ENCODE data around the gene TUFT1.
"Not testable (repeated sequence)": the region's sequence is repeated elsewhere in the genome, so short reads cannot be mapped to it uniquely, and the experiment has no call there.

The TUFT1 gene

DNA sequence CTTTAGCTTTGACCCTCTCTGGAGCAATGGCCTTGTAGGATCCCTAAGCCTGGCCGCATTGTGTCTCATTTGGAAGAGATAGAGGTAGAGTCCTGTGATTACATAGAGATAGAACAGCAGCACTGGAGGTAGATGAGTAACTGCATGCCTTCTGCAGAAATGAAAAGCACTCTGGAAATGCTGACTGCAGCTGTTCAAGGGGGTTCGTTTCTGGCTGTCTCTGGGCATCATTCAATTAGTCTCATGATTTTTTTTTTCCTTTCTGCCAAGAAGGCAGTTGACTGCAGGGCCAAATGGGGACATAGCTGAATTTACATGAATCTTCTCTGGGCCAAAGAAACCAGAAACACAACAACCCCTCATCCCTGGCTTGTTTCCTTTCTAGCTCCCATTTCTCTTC, 43.7 kb downstream of the TUFT1 start:
- DNase-seq, result no peak

DNA sequence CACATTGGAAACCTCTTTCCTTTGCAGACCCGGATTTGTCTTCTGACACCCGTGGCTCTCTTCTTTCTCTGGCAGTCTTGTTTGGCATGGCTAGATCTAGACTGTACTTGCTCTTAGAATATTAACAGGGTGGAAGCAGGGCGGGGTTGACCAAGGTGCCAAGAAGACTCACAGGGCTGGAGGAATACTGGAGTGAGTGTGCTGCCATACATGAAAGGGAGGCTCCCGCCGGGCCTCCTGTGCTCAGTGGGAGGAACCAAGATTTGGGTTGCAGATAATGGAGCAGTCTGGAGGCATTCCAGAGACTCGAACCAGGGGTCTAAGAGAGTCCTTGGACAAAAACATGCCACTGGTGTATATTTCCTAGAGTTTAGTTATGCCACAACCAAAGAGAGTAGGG, 44.2 kb downstream of the TUFT1 start:
- DNase-seq, result no peak

DNA sequence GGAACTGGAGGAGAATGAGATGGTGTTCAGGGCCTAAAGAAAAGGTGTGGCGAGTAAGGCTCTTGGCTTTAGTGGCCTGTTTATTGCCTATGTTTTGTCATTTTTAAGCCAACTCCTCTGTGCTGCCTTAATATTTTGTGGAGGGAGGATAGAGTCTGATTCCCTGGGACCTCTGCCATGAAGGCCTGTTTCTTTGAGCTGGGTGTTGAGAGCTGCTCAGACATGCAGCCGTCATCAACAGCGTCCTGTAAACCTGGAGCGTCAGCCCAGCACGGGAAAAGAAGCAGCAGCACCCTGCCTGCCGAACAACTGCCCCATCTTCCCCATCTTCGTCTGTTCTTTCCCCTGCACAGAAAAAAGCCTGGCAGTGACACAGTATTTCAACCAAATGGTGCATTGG, 44.7 kb downstream of the TUFT1 start:
- DNase-seq, result no peak

DNA sequence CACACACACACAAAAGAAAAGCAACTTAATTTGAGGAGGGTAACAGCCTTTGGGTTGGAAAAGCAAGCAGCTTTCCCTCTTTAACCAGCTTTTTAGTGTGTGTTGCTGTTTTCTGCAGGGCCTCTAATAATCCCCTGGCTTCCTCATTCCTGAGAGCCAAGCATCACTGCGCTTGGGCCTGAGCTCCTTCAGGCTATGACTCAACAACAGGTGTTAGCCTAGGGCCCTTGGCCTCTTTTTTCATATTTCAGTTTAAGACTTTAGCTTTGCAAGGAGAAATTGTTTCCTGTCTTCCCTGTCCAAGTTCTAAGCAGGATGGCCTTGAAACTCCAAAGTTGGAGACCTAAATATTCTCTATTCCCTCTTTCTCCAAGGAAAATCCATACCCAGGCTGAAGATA, 45.5 kb downstream of the TUFT1 start:
- no peak for DNase-seq

DNA sequence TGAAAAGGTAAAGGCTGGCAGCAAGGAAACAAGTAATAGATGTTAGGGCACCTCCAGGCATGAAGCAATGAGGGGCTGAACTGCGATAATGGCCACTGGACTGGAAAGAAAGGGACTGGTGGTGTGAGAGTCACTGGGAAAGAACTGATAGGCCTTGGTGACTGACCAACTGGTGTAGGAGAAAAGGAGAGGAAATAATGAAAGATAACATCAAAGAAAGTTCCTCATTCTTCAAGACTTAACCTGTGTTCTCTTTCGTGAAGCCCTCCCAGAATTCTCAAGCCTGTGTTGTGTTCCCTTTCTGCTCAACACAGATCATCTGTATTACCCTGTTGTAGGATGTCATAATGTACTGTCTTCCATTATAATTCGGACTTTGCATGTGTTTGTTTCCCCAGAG, 50.9 kb downstream of the TUFT1 start:
- DNase-seq, result no peak

DNA sequence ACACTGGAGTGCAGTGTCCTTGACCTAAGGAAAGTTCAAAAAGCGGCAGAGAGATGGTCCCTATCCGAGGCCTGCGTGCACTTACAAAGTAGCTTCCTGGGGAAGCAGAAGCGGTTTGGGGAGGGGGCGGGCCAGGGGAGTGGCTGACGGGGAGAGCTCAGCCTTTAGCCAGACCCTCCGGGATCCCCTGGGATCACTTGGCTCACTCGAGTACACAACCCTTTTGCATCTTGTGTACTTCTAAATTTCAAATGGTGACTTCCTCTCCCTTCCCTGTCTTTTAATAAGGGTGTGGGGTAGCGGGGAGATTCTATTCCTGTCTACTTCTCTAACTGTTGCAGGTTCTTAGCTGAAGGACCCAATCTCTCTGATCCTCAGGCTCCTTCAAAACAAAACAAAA, 53.6 kb downstream of the TUFT1 start:
- no peak for DNase-seq

DNA sequence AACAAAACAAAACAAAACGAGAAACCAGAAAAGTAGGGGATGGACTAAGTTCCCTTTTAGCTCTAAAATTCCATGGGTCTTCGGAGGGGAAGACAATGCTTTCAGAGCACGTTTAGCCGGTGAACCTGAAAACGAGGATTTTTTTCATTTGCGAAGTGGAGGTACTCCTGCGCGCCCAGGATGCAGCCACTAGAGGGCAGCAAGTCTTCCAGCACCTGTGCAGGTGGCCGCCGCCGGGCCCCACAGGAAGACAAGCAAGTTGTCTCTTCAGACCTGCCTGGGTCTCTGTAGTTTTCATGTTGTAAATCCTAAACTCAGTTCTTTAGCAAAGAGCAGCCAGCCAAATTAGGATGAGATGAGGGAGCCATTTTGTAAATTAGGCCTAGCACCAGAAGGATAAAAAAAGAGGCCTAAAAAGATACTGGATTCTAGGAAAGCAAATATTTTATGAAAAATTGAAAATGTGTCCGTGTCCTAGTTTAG, 54.1 kb downstream of the TUFT1 start:
- peak; percentile 86 for DNase-seq

DNA sequence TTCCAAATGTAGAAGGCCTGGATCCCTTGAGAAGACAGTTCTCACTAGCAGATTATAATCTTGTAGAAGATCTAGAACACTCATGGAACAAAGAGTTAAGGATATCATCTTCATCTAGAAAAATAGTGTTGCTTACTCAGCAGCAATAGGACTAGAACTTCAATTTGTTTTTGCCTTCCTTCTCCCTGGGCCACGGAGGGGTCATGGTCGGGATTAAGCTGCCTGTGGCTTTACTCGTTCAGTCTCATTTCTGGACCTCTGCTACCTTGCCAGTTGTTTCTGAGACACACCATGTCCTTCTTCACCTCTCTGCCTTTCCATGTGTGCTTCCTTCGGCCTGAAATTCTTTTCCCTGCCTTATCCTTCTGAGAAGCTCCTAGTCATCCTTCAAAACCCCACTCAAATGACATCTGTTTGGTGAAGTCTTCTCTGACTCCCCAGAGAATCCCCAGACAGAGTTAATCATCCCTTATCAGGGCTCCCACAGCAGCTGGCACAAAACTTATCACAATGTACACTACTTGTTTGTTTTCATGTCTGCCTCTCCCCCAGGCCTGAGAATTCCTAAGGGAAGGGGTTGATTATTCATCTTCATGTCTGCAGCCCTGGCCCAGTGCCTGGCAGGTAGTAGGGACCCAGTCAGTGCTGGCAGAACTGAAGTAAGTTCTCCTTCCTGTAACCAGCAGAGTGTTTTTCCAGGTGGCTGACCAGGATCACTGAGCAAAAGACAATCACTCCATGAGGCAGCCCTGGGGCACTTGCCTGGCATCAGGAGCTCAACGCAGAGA, 56.3 kb downstream of the TUFT1 start:
- DNase-seq, result no peak

DNA sequence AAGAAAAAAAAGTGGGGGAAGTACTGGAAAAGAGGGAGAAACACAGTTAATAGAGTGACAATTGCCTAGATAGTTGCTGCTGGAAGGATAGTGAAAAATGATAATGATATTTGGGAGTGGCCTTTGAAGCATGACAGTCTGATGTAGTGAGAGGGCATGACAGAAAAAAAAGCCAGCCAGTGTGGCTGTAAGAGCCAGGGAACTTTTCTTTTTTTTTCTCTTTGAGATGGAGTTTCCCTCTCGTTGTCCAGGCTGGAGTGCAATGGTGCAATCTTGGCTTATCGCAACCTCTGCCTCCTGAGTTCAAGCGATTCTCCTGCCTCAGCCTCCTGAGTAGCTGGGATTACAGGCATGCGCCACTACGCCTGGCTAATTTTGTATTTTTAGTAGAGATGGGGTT, 62.4 kb downstream of the TUFT1 start:
- DNase-seq, result not testable (repeated sequence)

DNA sequence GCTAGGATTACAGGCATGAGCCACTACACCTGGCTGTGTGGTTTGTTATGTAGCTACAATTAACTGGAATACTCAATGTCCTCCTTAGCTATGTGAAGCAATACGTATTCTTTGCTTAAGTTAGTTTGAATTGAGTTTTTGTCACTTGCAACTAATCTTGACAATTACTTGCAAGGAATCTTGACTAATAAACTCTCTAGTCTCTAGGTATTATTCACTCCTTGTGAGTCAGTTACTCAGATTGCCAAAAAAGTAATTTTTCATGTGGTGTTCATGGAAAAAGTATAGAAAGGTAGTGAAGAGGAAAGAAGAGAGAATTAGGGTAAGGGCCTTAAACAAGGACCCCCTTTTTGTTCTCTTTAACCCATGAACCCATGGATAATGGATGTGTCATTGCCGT, 64.2 kb downstream of the TUFT1 start:
- DNase-seq, result no peak

DNA sequence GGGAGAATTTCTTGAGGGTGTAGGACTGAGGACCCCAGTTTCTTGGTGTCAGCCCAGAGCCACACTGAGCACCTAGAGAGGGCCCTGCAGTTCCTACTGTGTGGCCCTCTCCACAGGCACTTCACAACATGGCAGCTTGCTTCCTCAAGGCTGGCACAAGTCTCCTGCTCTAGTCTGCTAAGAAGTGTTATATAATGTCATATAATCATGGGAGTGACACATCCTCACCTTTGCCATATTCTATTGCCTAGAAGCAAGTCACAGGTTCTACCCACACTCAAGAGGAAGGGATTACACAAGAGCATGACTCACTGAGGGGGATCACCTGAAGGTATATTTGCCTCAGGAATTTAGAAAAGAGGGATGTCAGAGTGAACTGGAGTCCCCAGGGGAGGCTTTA, 66.3 kb downstream of the TUFT1 start:
- no peak for DNase-seq

DNA sequence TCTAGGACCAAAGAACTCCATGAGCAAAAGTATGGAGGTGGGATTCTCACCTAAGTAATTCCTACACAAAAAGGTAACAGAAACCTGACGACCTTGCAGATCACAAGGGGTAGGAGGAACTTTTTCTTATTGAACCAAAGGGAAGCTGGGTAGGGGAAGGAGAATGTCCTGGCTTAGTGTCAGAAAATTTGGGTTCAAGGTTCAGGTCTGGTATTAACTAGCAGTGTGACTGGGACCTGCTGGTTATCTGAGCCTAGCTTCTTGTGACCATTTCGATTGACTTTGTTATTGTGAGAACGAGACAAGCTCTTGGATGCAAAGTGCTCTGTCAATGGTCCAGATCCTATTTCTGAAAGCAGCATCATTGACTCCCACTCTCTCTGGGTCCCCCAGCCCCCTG, 66.7 kb downstream of the TUFT1 start:
- DNase-seq, result no peak

DNA sequence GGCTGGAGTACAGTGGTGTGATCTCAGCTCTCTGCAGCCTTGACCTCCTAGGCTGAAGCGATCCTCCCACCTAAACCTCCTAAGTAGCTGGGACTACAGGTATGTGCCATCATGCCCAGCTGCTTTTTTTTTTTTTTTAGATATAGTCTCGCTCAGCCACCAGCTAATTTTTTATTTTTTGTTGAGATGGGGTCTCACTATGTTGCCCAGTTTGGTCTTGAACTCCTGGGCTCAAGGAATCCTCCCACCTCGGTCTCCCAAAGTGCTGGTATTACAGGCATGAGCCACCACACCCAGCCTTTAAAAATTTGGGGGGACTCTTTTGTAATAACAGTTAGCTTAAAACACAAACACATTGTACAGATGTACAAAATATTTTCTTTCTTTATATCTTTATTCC, 70.0 kb downstream of the TUFT1 start:
- DNase-seq, result no peak

DNA sequence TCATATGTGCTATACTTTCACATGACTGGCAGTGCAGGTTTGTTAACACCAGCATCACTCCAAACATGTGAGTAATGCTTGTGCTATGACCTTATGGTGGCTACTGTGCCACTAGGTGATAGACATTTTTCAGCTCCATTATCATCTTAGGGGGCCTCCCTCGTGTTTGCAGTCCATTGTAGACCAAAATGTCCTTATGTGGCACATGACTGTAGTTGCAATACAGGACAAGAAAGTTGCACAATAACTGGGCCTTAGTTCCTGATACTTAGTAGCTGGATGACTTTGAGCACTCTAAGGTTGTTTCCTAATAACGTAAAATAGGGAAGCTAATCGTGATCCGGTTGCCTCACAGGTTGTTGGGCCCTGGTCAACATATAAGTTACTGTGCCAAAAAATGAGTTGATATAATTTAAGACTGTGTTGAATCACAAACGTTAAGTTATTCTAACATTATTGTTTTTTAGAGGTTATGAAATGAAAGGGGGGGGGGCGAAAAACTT, 71.2 kb downstream of the TUFT1 start:
- DNase-seq, result peak; percentile 37

DNA sequence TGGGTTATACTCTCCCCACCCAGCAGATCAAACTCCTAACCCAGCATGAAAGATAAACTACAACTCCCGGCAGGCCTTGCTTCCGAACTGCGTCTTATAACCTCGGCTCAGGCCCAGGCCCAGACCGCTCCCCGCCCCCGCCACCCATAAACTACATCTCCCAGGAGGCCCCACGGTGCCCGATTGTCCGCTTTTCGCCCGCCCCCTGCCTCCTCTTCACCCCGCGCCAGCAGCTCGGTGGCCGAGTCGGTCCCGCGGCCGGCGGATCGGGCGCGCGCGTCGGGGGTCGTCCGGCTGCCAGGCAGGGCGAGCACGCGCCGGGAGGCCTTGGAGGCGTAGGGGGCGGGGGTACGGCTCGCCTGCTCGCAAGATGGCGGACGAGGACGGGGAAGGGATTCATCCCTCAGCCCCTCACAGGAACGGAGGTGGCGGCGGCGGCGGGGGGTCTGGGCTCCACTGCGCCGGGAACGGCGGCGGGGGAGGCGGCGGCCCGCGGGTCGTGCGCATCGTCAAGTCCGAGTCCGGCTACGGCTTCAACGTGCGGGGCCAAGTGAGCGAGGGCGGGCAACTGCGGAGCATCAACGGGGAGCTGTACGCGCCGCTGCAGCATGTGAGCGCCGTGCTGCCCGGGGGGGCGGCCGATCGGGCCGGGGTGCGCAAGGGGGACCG, 71.9 kb downstream of the TUFT1 start, which contains the start of gene SNX27:
TSS of gene SNX27 (plus strand) at position 219 of the 669 bp plus-strand sequence. CDS start at position 371, 152 bp downstream.
- peak; percentile 93 for DNase-seq

DNA sequence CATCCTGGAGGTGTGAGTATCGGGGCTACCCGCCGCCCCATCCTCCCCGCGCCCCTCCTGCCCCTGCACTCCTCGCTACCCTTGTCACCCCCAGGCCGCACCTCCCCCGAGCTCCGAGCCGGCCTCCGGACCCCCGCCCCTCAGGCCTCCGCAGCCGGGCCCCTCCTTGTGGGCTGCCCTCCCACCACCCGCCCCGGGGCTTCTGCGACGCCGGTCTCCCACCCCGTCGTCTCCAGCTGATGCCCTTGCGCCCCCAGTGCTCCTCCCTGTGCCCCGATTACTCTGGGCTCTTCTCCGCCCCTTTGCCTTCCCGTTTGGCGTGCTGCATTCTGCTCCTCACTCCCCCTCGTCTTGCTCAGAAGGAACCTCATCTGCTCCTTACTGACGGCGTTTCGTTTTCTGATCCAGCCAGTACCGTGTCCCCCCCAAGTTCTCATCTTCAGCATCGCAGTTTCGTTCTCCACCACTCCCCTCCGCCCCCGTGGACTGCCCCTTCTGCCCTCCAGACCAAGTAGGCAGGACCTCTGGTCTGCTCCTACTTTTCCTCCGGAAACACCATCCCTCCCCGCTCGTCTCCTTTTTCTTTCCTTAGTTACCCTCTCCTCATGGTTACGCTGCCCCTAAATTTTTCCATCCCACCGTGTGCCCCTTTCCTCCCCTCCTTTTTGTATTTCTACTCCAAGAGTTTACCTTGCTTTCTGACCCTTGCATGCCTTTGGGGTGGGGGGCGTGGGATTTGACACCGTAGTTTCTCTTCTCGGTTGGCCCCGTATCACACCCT, 72.6 kb downstream of the TUFT1 start:
- DNase-seq, result peak; percentile 28

DNA sequence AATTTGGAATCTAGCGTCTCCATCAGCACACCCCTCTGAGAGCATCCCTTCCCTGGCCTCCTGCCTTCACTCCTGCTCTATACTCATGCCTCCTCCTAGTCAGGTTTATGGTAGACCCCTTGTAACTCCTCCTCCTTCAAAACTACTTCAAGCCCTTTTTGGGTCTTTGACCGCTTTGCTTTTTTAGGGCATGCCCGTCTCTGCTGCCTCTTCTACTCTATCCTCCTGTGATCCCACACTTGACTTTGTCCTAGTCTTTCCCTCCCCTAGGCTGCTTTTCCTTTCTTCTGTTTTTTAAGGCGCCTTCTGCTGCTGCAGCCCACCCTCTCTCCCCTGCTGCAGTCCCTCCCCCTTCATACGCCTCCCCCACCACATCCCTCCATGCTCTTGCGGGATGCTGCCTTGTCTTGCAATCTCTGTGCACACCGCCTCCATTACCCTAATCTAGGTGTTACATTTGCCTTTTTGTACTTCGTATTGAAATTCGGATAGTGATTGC, 73.2 kb downstream of the TUFT1 start:
- no peak for DNase-seq

DNA sequence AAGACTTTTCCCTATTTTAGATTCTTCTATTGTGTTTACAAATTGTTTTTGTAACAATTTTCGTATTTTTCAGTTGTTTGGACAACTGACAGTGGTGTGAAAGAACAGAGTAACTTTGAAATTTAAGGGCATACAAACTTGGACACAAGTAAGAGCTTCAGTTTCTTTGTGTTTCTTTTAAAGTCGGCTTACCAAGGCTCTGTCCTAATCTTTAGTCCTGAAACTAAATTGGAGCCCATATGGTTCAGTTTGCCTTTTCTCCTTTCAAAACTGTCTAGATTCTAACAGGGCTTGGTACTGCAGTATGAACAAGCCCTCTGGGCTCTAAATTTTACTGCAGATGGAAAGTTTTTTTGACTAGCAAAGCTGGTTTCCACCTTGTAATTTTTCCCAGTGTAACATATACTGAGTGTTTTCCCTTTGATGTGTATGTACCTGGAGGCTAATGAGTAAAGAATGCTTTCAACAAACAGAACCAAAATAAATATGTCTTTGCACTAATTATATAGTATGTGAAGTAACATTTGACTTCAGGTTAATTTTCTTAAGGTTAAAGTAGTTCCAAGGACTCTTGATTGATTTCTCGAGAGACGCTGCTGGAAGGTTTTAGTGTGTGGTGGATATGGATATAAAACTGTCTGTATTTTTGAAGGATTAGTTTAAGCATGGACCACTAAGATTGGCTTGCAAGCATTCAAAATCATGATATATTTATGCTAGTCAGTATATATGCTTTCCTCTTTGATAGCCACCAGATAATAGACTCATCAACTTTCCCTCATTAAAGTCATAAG, 75.8 kb downstream of the TUFT1 start:
- DNase-seq, result no peak

DNA sequence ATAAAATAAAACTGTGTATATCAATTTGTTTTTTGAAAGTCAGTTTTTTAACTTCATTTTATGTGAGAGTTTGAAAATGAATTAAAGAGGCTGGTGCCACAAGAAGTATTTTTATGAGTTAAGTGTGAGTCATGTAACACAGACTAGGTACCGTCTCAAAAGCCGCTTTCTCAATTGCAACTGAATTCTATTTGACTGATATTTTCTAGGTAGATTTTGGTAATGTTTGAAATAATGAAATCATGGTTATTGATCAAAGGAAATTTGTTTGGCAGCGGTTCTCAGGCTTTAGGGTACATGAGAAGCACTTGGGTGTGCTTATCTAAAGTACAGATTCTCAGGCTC, 76.4 kb downstream of the TUFT1 start:
- no peak for DNase-seq

DNA sequence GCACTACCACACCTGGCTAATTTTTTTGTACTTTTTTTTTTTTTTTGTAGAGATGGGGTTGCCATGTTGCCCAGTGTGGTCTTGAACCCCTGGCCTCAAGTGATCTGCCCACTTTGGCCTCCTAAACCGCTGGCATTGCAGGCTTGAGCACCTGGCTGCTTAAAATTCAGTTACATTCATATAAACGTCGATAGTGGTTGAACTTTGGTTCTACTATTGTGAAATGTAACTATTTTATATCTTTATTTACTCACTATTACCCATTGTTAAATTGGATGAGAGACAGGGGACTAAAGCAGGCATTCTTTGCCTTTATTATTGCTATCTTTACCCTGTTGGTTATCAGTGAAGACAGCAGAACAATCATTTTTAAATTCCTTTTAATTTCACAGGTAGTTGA, 77.9 kb downstream of the TUFT1 start:
- no peak for DNase-seq

DNA sequence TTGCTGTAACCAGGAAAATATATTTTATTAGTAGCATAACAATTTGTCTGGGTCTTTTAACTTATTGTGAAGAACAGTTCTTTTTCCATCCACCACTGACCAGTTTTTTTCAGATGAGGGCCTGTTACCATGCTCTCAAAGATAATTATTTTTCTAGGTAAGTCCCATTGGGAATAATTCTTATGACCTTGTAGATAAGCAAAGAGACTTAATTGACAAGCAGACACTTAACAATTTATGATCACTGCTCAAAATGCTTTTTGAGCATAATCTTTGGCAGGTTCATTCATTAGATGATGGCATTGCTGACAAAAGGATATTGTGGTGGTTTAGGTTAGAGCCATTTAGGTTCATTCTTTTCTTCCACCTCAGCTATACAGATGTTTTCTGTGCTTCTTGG, 78.4 kb downstream of the TUFT1 start:
- DNase-seq, result no peak

DNA sequence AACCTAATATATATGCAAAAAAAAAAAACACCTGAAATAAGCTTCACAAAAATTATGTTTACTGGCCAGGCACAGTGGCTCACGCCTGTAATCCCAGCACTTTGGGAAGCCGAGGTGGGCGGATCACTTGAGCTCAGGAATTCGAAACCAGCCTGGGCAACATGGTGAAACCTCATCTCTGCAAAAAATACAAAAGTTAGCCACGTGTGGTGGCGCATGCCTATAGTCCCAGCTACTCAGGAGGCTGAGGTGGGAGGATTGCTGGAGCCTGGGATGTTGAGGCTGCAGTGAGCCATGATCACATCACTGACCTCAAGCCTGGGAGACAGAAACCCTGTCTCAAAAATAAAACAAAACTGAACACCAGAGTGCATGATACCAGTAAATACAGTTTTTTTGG, 78.9 kb downstream of the TUFT1 start:
- not testable (repeated sequence) for DNase-seq
